HepG2 (cell line): Measurements from ENCODE around the gene TPCN2. TPM values are rescaled to one million over a fixed set of nuclear protein-coding genes. Genes with fewer than 3 reads are reported as not detected.
A peak's percentile ranks its signal among the peaks of the same experiment; 100 is the strongest.

Experiments
- ATAC-seq: fragments of 200-7000 bp; cut with Tn5 transposase; 3 replicates; pipeline ENCODE4 v1.9.1; 2020; ENCODE audit warnings: mild to moderate bottlenecking, moderate library complexity
- BruUV-seq: library from RNA; stranded (reverse); fragments of 400-500 nt; replicated peaks from 2 replicates; lab custom pipeline; 2021; lab: Mats Ljungman, UMichigan
- CTCF ChIA-PET: fragments of 300-600 bp; formaldehyde crosslinking; extraction: SDS; loops from one replicate; lab custom pipeline; 2021; ENCODE audit warnings: low total read pairs, inconsistent platforms, low intra/inter-chr PET ratio; lab: Yijun Ruan, JAX
- POLR2A ChIA-PET: fragments of 350-600 bp; sonication (Branson Sonifier 250); formaldehyde crosslinking; loops from one replicate; lab custom pipeline; 2020; ENCODE audit warnings: antibody characterized with exemption, inconsistent platforms; lab: Yijun Ruan, JAX
- DNase-seq: peaks from one replicate; pipeline ENCODE4 v3.0.0-alpha.2; 2015; ENCODE audit warnings: low spot score
- FAIRE-seq: peaks from 3 replicates; lab custom pipeline; 2011; peaks lifted over from hg19 to GRCh38; lab: Jason Lieb, UNC
- H2AFZ ChIP-seq: one replicate; pipeline ENCODE4 v1.6.1; 2011; ENCODE audit warnings: low read length, inconsistent platforms
- H3K27ac ChIP-seq: fragments of 300-600 bp; 3 replicates; pipeline ENCODE4 v1.8.0; 2011; ENCODE audit warnings: mixed run types, mild to moderate bottlenecking, mixed read lengths, low read length, inconsistent platforms; ENCODE audit not compliant: insufficient read depth; ENCODE audit errors: extremely low read length
- H3K27me3 ChIP-seq, 2 experiments: fragments of 200-600 bp in 1 of 2; 2 replicates in 1 of 2; 3 replicates in 1 of 2; pipeline versions ENCODE4 v1.6.0 to v1.8.0; 2011; ENCODE audit warnings: low read length in 2 of 2, mild to moderate bottlenecking in 2 of 2, moderate library complexity in 2 of 2, inconsistent platforms in 1 of 2; ENCODE audit not compliant: insufficient read depth in 2 of 2, control insufficient read depth in 1 of 2
- H3K36me3 ChIP-seq, 2 experiments: fragments of 200-600 bp in 1 of 2; replicated peaks in 1 of 2; 2 replicates in 1 of 2; 3 replicates in 1 of 2; pipeline versions ENCODE4 v1.5.1 to v1.8.0; 2011; ENCODE audit warnings: low read length in 2 of 2, inconsistent platforms in 1 of 2; ENCODE audit not compliant: insufficient read depth in 2 of 2, control insufficient read depth in 1 of 2
- H3K4me1 ChIP-seq: 2 replicates; pipeline ENCODE4 v1.5.1; 2012; ENCODE audit warnings: low read length, inconsistent platforms; ENCODE audit not compliant: insufficient read depth
- H3K4me2 ChIP-seq: 2 replicates; pipeline ENCODE4 v1.6.0; 2011; ENCODE audit warnings: low read depth, low read length, inconsistent platforms
- H3K4me3 ChIP-seq, 3 experiments: fragments of 200-600 bp in 1 of 3; sonication (generic), shearing (Covaris generic) in 1 of 3; replicated peaks in 1 of 3; 2 replicates each; pipeline ENCODE4 v1.5.1; 2011 to 2016; ENCODE audit warnings: low read length in 3 of 3, inconsistent platforms in 2 of 3, low read depth in 2 of 3, mild to moderate bottlenecking in 2 of 3, control low read depth in 1 of 3, mixed read lengths in 1 of 3; ENCODE audit not compliant: insufficient read depth in 1 of 3
- H3K79me2 ChIP-seq: one replicate; pipeline ENCODE4 v1.6.1; 2011; ENCODE audit warnings: low read length, inconsistent platforms; ENCODE audit not compliant: insufficient read depth
- H3K9ac ChIP-seq: 2 replicates; pipeline ENCODE4 v1.6.0; 2011; ENCODE audit warnings: mild to moderate bottlenecking, low read depth, low read length, inconsistent platforms; ENCODE audit not compliant: insufficient read depth
- H3K9me3 ChIP-seq: 2 replicates; pipeline ENCODE4 v1.5.1; 2012; ENCODE audit warnings: mild to moderate bottlenecking, low read length
- H4K20me1 ChIP-seq: 2 replicates; pipeline ENCODE4 v1.6.0; 2011; ENCODE audit warnings: inconsistent platforms, mild to moderate bottlenecking, low read length, moderate library complexity; ENCODE audit not compliant: insufficient read depth
- ATF7 ChIP-seq, 2 experiments: fragments of 450-650 bp in 1 of 2; sonication (generic) in 1 of 2; formaldehyde crosslinking in 1 of 2; IDR thresholded peaks; 2 replicates each; pipeline versions ENCODE4 v1.4.0 to v1.6.1; 2016 to 2020; ENCODE audit warnings: antibody characterized with exemption in 1 of 2, mild to moderate bottlenecking in 1 of 2, missing genetic modification reagents in 1 of 2
- CREB1 ChIP-seq, 2 experiments: fragments of 450-650 bp in 1 of 2; IDR thresholded peaks; 2 replicates each; pipeline ENCODE4 v1.6.1; 2016 to 2017; ENCODE audit warnings: control low read depth in 1 of 2, mild to moderate bottlenecking in 1 of 2, missing compliant biosample characterization in 1 of 2, missing genetic modification characterization in 1 of 2
- HDAC1 ChIP-seq: sonication (generic); formaldehyde crosslinking; IDR thresholded peaks from 2 replicates; pipeline ENCODE4 v1.5.1; 2020; ENCODE audit warnings: mild to moderate bottlenecking, missing genetic modification reagents
- MYNN ChIP-seq: sonication (generic); formaldehyde crosslinking; IDR thresholded peaks from 2 replicates; pipeline ENCODE4 v1.4.0; 2020; ENCODE audit warnings: mild to moderate bottlenecking, low read depth, missing genetic modification reagents
- SUZ12 ChIP-seq: fragments of 150-350 bp; IDR thresholded peaks from 2 replicates; pipeline ENCODE4 v1.6.1; 2014; ENCODE audit warnings: low read depth, low read length
- ZBTB33 ChIP-seq: sonication (generic); formaldehyde crosslinking; IDR thresholded peaks from 2 replicates; pipeline ENCODE4 v1.4.0; 2020; ENCODE audit warnings: missing genetic modification reagents
- ZFP1 ChIP-seq: IDR thresholded peaks from 2 replicates; pipeline ENCODE4 v1.6.1; 2016
- ZMYM3 ChIP-seq: sonication (generic); formaldehyde crosslinking; IDR thresholded peaks from 2 replicates; pipeline ENCODE4 v1.5.1; 2020; ENCODE audit warnings: mild to moderate bottlenecking, missing genetic modification reagents
- ZNF530 ChIP-seq: sonication (generic); formaldehyde crosslinking; IDR thresholded peaks from 2 replicates; pipeline ENCODE4 v1.5.0; 2020; ENCODE audit warnings: low read depth, mild to moderate bottlenecking, missing genetic modification reagents
- ZNF691 ChIP-seq: sonication (generic); formaldehyde crosslinking; IDR thresholded peaks from 2 replicates; pipeline ENCODE4 v1.4.0; 2020; ENCODE audit warnings: missing genetic modification reagents, low read depth, mild to moderate bottlenecking, borderline replicate concordance
- WGBS: methylation state at CpG from one replicate; pipeline ENCODE4 v1.1.6; 2017; ENCODE audit warnings: low lambda C conversion rate; 5-methylcytosine and 5-hydroxymethylcytosine counted together
- in situ Hi-C: cut with HindIII; loops from 2 replicates; pipeline ENCODE4 v1.10.0; 2017; ENCODE audit warnings: low pct_unique_long_range_greater_than_20kb; ENCODE audit not compliant: extremely low pct_ligation_motif_present
- intact Hi-C: fragments of 100-400 bp; cut with micrococcal nuclease; formaldehyde crosslinking; loops from one replicate; pipeline ENCODE4 v1.10.0; 2022; ENCODE audit not compliant: unreplicated experiment
- polyA plus RNA-seq, 8 experiments: library from polyadenylated mRNA; depleted of rRNA in 3 of 8; stranded (reverse) in 7 of 8; unstranded in 1 of 8; fragments of >200 nt; fragmentation: Illumina TruSeq in 4 of 8; extraction: Trizol in 4 of 8; gene quantifications; 2 replicates each; pipeline versions ENCODE4 v1.2.1 to v1.2.3, GENCODE V29; 2011 to 2016; ENCODE audit warnings: low read depth in 4 of 8, missing spikeins in 1 of 8, mixed read lengths in 1 of 8; ENCODE audit not compliant: insufficient read depth in 1 of 8
- total RNA-seq, 5 experiments: library from RNA; depleted of rRNA; stranded (reverse); fragments of >200 nt; fragmentation: Illumina TruSeq; extraction: Trizol; gene quantifications; 2 replicates each; pipeline ENCODE4 v1.2.3, GENCODE V29; 2016; ENCODE audit warnings: low read depth in 1 of 5

The TPCN2 gene
- total and polyA plus RNA-seq, 2 of the 13 experiments (the other 11 are each of a cell fraction or from before 2014, with no cell fraction given): 5.6 to 5.9 TPM

GRCh38 chr11:69013009-69013951 lies 35.5 kb upstream of the TPCN2 start, which contains the start of gene MRGPRF:
MRGPRF (minus strand) TSS chr11:69013246; CDS start chr11:69009901, 3,345 bp downstream.
- H3K9ac ChIP-seq: no peak within 1 kb of the TSS
- H2AFZ ChIP-seq: no peak within 1 kb of the TSS
- TF ChIP-seq HDAC1 (0 out of 2 replicates have a peak, but pooled peaks have one; percentile 12), ATF7 (IDR thresholded peaks at IDR 0.05) (peak; percentile 52), ATF7 (CRISPR knock-in tag; IDR thresholded peaks at IDR 0.05) (no peak), ZMYM3 (CRISPR knock-in tag) (peak; percentile 40), SUZ12 (no peak), ZNF530 (no peak), ZNF691 (peak; percentile 99), ZBTB33 (0 out of 2 replicates have a peak, but pooled peaks have one; percentile 23), CREB1 (IDR thresholded peaks at IDR 0.05) (peak; percentile 94), CREB1 (CRISPR knock-in tag; IDR thresholded peaks at IDR 0.05) (no peak), MYNN (no peak), ZFP1 (CRISPR knock-in tag) (no peak)
- no peak for FAIRE-seq
- no peaks in the 10 kb centered on the region for H3K9me3 ChIP-seq
- DNase-seq: no peak
- BruUV-seq: no TSS peak
- peak within 1 kb of the TSS in 1 of 3 experiments; percentile 31; a peak in 1 of 6 replicates for H3K4me3 ChIP-seq
- peaks cover 20 to 50% of the 10 kb centered on the region in 2 experiments for H3K27me3 ChIP-seq
- H3K4me2 ChIP-seq: peak within 1 kb of the TSS; percentile 51
- peaks cover 36% of the 10 kb centered on the region for H3K4me1 ChIP-seq
- no peaks in the 10 kb centered on the region for H3K79me2 ChIP-seq
- no peak within 1 kb of the TSS for H3K27ac ChIP-seq
- CTCF ChIA-PET: no interaction called here
- no peak for ATAC-seq
- 50% methylated on average over 18 of the region's 43 CpGs for WGBS
- H4K20me1 ChIP-seq: no peaks in the 10 kb centered on the region
- in situ Hi-C loops (no loop called here), intact Hi-C loops (no loop called here)
- POLR2A ChIA-PET: no interaction called here
- no peaks in the 10 kb centered on the region for H3K36me3 ChIP-seq
